NCI-H2196 treated with DMSO at 0.1 percent for 48 hours (cell line): ENCODE measurements around the gene BCAR3.

Experiments
- DNase-seq: peaks from one replicate; lab custom pipeline; 2025; ENCODE audit not compliant: unreplicated experiment; lab: John Stamatoyannopoulos, UW

The BCAR3 gene

GRCh38 chr1:93578911-93579825 lies 102.5 kb downstream of the BCAR3 start:
- DNase-seq = no peak

GRCh38 chr1:93578433-93578830 lies 103.2 kb downstream of the BCAR3 start:
- no peak for DNase-seq

DNA sequence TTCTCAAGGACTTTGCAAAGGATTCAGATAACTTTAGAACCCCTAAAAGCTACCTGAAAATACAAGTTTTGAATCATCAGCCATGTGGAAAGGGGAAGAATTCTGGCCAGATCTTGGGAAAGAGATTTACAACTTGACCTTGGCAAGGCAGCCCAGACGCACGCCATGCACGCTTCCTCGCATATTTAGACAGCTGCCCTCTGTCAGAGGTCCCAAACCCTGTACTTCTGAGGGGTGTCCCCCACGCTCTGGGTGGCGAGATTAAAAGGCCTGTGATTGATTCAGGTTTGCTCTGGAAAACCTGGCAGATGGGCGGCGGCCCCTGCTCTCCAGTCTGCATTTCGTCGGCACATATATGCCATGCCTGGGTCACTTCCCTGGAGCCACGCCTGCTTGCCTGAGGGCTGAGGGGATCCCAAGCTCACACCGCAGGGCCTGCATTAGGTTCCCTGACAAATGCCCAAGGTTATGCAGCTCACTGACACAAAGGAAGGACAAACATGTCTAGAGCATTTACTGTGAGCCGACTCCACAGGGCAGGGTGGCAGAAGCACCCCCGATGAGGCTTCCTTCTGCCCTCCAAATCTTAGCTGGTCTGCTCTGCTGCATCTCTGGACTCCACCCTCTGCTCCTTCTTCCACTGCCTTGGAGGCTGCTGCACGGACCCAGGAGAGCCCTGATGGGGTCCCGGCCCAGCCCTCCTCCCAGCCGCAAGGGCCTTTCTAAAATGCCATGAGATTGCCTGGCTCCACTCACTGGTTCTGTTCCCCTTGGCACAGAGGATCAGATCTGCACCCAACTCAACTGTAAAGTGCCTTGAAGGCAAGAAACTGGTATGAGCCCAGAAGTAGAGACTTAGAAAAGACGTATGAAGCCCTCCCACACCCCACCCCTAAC lies 103.9 kb downstream of the BCAR3 start:
- DNase-seq = no peak

DNA sequence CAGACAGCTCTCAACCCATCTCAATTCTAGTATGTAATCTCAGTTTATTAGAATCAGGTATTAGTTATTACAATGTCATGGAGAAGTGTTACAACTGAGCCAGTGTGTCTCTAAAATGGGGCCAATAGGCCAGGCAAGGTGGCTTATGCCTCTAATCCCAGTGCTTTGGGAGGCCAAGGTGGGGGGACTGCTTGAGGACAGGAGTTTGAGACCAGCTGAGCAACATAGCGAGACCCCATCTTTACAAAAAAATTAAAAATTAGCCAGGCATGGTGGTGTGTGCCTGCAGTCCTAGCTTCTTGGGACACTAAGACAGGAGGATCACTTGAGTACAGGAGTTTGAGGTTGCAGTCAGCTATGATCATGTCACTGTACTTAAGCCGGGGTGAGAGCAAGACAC lies 104.9 kb downstream of the BCAR3 start:
- DNase-seq = no peak

DNA sequence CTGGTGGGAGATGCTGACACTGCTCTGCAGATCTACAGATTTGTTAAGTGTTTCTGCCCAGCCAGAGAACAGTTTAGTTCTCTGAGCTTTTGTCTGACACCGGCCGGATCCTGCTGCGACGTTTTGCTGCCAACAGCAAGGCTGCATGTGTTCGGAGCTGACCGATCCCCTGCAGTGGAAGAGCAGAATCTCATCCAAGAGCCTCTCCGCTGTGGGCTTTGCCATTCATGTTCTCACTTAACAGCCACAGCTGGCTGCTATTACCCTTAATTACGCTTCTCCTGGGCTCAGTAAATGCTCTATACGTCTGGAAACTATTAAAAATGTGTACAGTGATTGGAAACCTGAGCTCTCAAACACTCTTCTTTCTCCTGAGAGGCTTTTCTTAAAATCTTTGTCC lies 105.3 kb downstream of the BCAR3 start:
- DNase-seq = no peak

GRCh38 chr1:93575621-93576284 lies 105.9 kb downstream of the BCAR3 start:
- no peak for DNase-seq

- no peak for DNase-seq
These were observed 106.6 kb downstream of the BCAR3 start for GRCh38 chr1:93574991-93575390.

DNA sequence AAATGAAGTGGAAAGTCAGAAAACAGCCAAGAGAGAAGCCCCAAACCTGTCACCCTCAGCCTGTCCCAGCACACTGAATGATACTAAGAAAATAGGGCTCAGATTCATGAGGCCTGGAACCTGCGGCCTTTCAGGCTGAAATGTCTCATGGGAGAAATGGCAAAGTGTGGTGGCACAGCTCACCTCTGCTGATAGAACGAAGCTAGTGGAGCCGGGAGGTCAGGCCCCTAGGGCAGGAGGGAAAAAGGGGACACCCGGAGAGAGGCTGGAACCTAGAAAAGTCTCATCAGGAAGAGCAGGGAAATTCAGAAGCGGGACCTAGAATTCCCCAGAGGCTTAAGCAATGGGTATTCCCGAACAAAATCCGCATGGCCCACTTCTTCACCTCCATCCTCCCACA lies 107.1 kb downstream of the BCAR3 start:
- DNase-seq = no peak

DNA sequence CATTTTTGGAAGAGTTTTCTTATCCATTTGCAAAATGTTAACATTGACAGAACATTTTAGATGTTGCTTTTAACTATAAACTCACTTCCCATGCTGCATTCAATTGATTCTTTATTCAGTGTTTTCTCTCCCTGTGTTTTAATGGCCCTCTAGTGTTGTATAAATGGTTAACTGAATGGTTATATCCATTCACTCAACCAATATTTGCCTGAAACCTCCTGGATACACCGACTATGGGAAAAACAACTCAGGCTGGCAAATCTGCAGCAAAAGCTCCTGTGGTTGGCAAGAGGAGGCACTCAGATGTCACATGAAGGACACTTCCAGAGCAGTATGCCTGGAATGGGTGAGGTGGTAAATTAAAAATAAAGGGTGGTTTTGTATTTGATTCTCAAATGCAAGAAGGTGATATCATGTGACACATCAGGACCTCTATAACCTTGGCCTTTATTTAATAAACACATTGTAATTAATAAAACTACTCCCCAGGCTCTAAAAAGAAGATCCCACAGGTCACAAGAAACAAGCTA lies 107.6 kb downstream of the BCAR3 start:
- DNase-seq = no peak

- DNase-seq = no peak
These were observed 109.9 kb downstream of the BCAR3 start for GRCh38 chr1:93571623-93572310.

DNA sequence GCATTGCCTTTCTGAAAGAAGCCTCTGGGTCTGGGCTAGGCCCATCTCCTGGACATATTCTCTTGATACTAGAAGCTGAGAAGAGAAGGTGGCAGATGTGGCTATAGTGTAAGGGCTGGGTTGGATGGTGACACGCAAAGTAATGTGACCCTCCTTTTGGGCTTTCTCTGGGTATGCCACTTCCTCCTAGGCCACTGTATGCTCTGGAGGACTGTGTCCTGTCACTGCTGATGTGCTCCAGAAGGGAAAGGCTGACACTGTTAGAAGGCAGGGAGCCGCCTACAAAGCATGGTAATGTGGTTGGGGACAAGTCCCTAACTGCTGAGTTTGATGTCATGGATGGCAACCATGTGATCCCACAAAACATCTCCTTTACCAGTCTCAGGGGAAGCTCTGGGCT lies 112.1 kb downstream of the BCAR3 start:
- no peak for DNase-seq

DNA sequence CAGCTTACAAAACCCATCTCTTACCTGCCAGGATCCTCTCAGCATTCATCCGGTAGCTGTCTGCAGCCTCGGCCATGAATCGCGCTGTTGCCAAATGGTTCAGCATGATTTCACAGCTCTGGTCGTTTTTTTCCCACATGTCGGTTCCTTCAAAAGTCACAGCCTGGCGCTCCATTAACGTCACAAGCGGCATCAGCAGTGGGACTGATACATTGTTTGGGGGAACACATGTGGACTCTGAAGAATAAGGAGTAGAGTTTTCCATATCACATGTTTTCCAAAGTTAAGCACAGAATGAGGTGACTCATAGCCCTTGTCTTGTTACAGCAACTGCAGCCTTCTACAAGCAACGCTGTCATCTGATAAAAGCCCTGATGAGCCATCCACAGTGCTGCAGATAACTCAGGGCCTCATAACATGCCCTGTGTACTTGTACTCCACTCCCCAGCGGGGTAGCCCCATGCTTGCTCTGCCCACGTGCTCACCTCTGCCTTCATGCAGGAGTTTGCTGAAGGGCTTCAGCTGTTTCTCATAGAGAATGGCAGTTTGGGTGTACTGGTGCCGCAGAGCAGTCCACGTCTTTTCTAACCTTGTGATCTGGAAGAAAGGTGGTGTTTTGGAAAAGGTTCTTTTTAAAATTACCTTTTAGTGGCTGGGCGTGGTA lies 114.2 kb downstream of the BCAR3 start:
- DNase-seq = no peak

- no peak for DNase-seq
These were observed 115.4 kb downstream of the BCAR3 start for GRCh38 chr1:93566227-93566626.

DNA sequence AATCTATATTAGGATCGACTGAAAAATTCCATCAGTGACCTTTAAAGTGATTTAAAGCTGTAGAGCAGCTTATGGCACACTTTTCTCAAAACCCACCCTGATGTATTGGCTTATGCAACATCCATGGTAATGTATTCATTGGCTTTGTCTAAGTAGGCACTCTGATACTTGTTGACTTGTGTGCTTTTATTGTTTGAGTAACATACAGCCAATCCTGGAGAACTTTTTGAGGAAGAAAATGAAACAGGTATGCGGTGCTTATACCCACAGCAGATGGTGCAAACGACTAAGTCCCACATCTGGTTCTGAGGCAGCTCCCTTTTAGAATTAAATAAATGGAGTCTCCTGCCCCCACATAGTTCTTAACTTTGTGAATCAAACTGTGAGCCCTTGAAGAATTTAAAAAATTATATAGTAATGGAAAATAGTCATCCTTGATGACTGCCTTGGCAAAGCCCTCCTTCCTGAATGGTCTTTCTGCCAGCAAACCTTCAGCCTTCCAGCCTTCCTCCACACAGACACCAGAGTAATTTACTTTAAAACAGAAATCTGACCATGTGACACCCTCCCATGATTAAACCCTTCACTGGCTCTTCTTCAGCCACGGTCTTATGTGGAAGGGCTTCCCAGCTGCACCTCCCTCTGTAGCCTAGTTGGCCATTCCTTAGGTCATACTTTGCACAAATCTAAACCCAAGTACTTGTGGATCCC lies 116.0 kb downstream of the BCAR3 start:
- no peak for DNase-seq

GRCh38 chr1:93559695-93560094 lies 121.9 kb downstream of the BCAR3 start:
- DNase-seq = no peak

- no peak for DNase-seq
These were observed 122.6 kb downstream of the BCAR3 start for GRCh38 chr1:93559045-93559444.

GRCh38 chr1:93556291-93556690 lies 125.3 kb downstream of the BCAR3 start:
- DNase-seq = no peak

GRCh38 chr1:93554883-93555872 lies 126.5 kb downstream of the BCAR3 start:
- DNase-seq = no peak
